Stimulated activated CD4-positive, alpha-beta T cell treated with anti-CD3 and anti-CD28 coated beads, Interleukin-4, amount 100 ng/mL, for 48 hours (primary cell): ENCODE results near the gene FRRS1L.

Experiments used
- DNase-seq, 2 donors: peaks; one replicate each; pipeline ENCODE4 v3.0.0-alpha.2; 2020; ENCODE audit warnings: low read depth in 2 of 2

The FRRS1L gene

GRCh38 chr9:109166771-109167601, at the start of gene FRRS1L:
Gene FRRS1L, minus strand, starts transcription at chr9:109167249. Its CDS starts 111 bp downstream, at chr9:109167138.
- DNase-seq, result no peak

GRCh38 chr9:109214414-109214813, 47.4 kb upstream of the FRRS1L start:
- DNase-seq, result no peak

- DNase-seq, result no peak
Measured at GRCh38 chr9:109213285-109214121, 46.5 kb upstream of the FRRS1L start.

GRCh38 chr9:109212768-109213167, 45.7 kb upstream of the FRRS1L start:
- no peak for DNase-seq

GRCh38 chr9:109206670-109207069, 39.6 kb upstream of the FRRS1L start:
- no peak for DNase-seq

GRCh38 chr9:109205526-109205925, 38.5 kb upstream of the FRRS1L start:
- DNase-seq, result no peak

GRCh38 chr9:109203761-109204360, 36.8 kb upstream of the FRRS1L start:
- DNase-seq, result no peak

GRCh38 chr9:109199676-109200075, 32.6 kb upstream of the FRRS1L start:
- no peak for DNase-seq

GRCh38 chr9:109198736-109199382, 31.8 kb upstream of the FRRS1L start:
- no peak for DNase-seq

- no peak for DNase-seq
Measured at GRCh38 chr9:109193974-109194556, 27.0 kb upstream of the FRRS1L start.

- DNase-seq, result no peak
Measured at GRCh38 chr9:109192732-109193361, 25.8 kb upstream of the FRRS1L start.

GRCh38 chr9:109191746-109192145, 24.7 kb upstream of the FRRS1L start:
- no peak for DNase-seq

GRCh38 chr9:109190151-109190550, 23.1 kb upstream of the FRRS1L start:
- DNase-seq, result no peak

- no peak for DNase-seq
Measured at GRCh38 chr9:109186857-109187520, 19.9 kb upstream of the FRRS1L start.

GRCh38 chr9:109182940-109183798, 16.1 kb upstream of the FRRS1L start:
- DNase-seq, result peak in 1 of 2 donors; percentile 20

GRCh38 chr9:109182550-109182939, 15.5 kb upstream of the FRRS1L start:
- DNase-seq, result no peak

GRCh38 chr9:109181284-109181683, 14.2 kb upstream of the FRRS1L start:
- peak; percentile 23 to 26 for DNase-seq

- no peak for DNase-seq
Measured at GRCh38 chr9:109179801-109180523, 12.9 kb upstream of the FRRS1L start.

- DNase-seq, result no peak
Measured at GRCh38 chr9:109176963-109177362, 9.9 kb upstream of the FRRS1L start.
